H54 (cell line): ENCODE data around the gene MFSD6.

Source experiments
- DNase-seq: peaks from one replicate; pipeline ENCODE4 v3.0.0; 2011; ENCODE audit warnings: low spot score, mixed read lengths; ENCODE audit not compliant: insufficient read length
- FAIRE-seq: peaks from 3 replicates; lab custom pipeline; 2011; peaks lifted over from hg19 to GRCh38; lab: Jason Lieb, UNC
- POLR2A ChIP-seq: IDR thresholded peaks from 2 replicates; pipeline ENCODE4 v1.6.1; 2011; ENCODE audit warnings: low read depth, mild to moderate bottlenecking, low read length

MFSD6 gene

DNA sequence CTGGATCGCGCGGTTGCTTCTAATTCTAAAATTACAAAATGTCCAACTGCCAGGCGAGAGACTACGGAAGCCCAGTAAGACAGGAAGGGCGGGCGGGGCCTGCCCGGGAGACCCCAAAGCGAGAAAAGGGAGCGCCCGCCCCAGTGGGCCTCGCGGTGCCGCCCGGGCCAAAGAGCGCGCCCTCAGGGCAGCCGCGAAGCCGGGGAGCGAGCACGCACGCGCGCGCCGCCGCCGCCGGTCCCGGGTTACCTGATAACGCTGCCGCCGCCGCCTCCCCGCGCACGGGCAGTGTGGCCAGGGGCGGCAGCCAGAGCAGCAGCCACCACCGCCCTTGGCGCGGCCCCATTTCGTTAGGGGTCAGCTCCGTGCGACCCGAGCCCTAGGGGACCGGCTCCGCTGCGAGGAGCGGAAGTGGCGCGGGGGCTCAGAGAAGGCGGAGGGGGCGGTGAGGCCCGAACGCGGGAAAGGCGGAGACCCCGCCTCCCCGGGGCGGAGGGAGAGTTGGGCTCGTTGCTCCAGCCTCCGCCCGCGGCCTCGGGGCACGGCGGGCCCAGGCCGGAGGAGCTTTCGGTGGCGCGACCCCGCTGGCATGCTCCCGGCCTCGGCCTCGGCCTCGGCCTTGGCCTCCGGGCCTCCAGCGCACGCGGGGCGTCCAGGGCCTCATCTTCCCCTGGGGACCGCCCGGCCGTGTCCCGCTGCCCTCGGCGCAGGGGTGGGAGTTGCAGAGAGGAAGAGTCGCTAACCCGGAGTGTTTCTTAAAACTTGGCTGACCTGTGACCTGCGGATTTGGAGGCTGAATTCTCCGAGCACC lies 126.4 kb downstream of the MFSD6 start, which contains the start of gene NEMP2:
NEMP2 (minus strand) TSS at position 413 of the 811 bp plus-strand sequence; CDS start at position 346, 67 bp downstream.
- TF ChIP-seq POLR2A, result peak; percentile 72
- peak; percentile 68 for DNase-seq
- FAIRE-seq, result peak; percentile 36

GRCh38 chr2:190535121-190535439 lies 126.9 kb downstream of the MFSD6 start:
- FAIRE-seq (no peak), DNase-seq (no peak)
- no peak for TF ChIP-seq POLR2A

GRCh38 chr2:190535586-190535985 lies 127.4 kb downstream of the MFSD6 start:
- peak; percentile 55 for FAIRE-seq

GRCh38 chr2:190537765-190538164 lies 129.6 kb downstream of the MFSD6 start:
- DNase-seq, result no peak
- TF ChIP-seq POLR2A, result no peak
- no peak for FAIRE-seq

More at GRCh38 chr2:190535586-190535985, 127.4 kb downstream of the MFSD6 start:
- TF ChIP-seq POLR2A, result no peak
- DNase-seq, result no peak

- no peak for TF ChIP-seq POLR2A
- no peak for FAIRE-seq
Observed at GRCh38 chr2:190538201-190538600, 130.0 kb downstream of the MFSD6 start.

DNA sequence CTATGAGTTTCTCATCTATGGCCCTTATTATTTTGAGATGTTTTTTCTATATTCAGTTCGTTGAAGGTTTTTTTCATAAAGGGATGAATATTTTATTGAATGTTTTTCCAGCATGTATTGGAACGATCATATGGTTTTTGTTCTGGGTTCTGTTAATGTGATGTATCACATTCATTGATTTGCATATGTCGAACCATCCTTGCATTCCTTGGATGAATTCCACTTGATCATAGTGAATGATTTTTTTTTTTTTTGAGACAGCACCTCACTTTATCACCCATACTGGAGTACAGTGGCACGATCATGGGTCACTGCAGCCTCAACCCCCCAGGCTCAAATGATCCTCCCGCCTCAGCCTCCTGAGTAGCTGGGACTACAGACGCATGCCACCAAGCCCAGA lies 131.9 kb downstream of the MFSD6 start:
- FAIRE-seq (peak; percentile 71), DNase-seq (no peak)
- TF ChIP-seq POLR2A, result no peak

More at GRCh38 chr2:190538201-190538600, 130.0 kb downstream of the MFSD6 start:
- DNase-seq, result no peak

GRCh38 chr2:190545093-190545492 lies 136.9 kb downstream of the MFSD6 start:
- DNase-seq, result no peak
- no peak for FAIRE-seq
- no peak for TF ChIP-seq POLR2A

- DNase-seq, result no peak
- FAIRE-seq, result no peak
- no peak for TF ChIP-seq POLR2A
Observed at GRCh38 chr2:190545555-190546385, 137.6 kb downstream of the MFSD6 start.

- DNase-seq (no peak), FAIRE-seq (peak; percentile 11)
- TF ChIP-seq POLR2A, result no peak
Observed at GRCh38 chr2:190546734-190547133, 138.6 kb downstream of the MFSD6 start.

DNA sequence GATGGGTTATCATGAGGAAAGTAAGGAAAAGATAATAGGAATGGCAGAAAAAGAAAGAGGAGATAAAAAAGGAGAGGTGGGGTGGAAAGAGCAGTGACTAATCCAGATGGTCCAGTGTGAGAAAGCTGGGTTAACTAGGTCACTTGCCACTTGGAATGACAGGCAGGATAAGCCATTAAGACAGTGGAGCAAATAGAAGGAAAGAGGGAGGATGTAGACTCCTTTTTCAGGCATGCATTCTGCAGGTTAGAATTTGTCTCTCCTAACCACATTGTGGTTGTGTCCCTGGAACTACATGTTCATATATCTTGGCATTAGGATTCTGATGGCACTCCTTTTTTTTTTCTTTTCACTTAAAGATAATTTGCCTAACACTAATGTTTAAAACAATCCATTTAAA lies 139.7 kb downstream of the MFSD6 start:
- no peak for TF ChIP-seq POLR2A
- peak; percentile 93 for FAIRE-seq

DNA sequence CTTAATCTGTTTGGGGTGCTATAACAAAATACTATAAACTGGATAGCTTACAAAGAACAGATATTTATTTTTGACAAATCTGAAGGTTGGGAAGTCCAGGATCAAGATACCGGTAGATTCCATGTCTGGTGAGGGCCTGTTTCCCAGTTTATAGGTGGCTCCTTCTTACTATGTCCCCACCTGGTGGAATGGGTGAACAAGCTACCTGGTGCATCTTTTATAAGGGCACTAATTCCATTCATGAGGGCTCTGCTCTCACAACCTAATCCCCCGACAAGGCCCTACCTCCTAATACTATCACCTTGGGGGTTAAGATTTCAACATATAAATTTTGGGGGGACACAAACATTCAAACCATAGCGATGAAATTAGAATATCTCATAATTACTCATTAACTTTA lies 142.0 kb downstream of the MFSD6 start:
- no peak for FAIRE-seq
- no peak for TF ChIP-seq POLR2A
- no peak for DNase-seq

More for the DNA sequence above, 139.7 kb downstream of the MFSD6 start:
- DNase-seq, result no peak
